HG02884 (cell line): ENCODE results near the gene TACR1.
"Not testable (repeated sequence)": the region's sequence is repeated elsewhere in the genome, so short reads cannot be mapped to it uniquely, and the experiment has no call there.

ENCODE experiments used
- ATAC-seq: cut with Tn5 transposase; IDR thresholded peaks from one replicate; pipeline ENCODE4 v1.9.1; 2021; ENCODE audit warnings: mild to moderate bottlenecking, moderate library complexity; ENCODE audit not compliant: unreplicated experiment

Gene TACR1

GRCh38 chr2:75195076-75195691 is 4.1 kb downstream of the TACR1 start:
- no peak for ATAC-seq

- ATAC-seq: no peak
These were observed 5.0 kb downstream of the TACR1 start for GRCh38 chr2:75194184-75194868.

- no peak for ATAC-seq
These were observed 6.8 kb downstream of the TACR1 start for GRCh38 chr2:75192496-75192895.

GRCh38 chr2:75190271-75190990 is 8.9 kb downstream of the TACR1 start:
- no peak for ATAC-seq

- no peak for ATAC-seq
These were observed 12.5 kb downstream of the TACR1 start for GRCh38 chr2:75186821-75187220.

- ATAC-seq: no peak
These were observed 16.7 kb downstream of the TACR1 start for GRCh38 chr2:75182606-75183005.

GRCh38 chr2:75180476-75180875 is 18.8 kb downstream of the TACR1 start:
- ATAC-seq: no peak

GRCh38 chr2:75177427-75177826 is 21.9 kb downstream of the TACR1 start:
- ATAC-seq: no peak

- no peak for ATAC-seq
These were observed 23.9 kb downstream of the TACR1 start for GRCh38 chr2:75175456-75175855.

GRCh38 chr2:75174981-75175380 is 24.3 kb downstream of the TACR1 start:
- no peak for ATAC-seq

- ATAC-seq: no peak
These were observed 24.8 kb downstream of the TACR1 start for GRCh38 chr2:75174519-75174918.

- no peak for ATAC-seq
These were observed 25.6 kb downstream of the TACR1 start for GRCh38 chr2:75173740-75174139.

GRCh38 chr2:75171423-75171822 is 27.9 kb downstream of the TACR1 start:
- not testable (repeated sequence) for ATAC-seq

- no peak for ATAC-seq
These were observed 28.4 kb downstream of the TACR1 start for GRCh38 chr2:75170889-75171288.

- no peak for ATAC-seq
These were observed 31.1 kb downstream of the TACR1 start for GRCh38 chr2:75168186-75168585.

- ATAC-seq: no peak
These were observed 32.8 kb downstream of the TACR1 start for GRCh38 chr2:75166491-75166890.

- ATAC-seq: no peak
These were observed 36.4 kb downstream of the TACR1 start for GRCh38 chr2:75162897-75163296.

- ATAC-seq: no peak
These were observed 37.1 kb downstream of the TACR1 start for GRCh38 chr2:75162259-75162658.

GRCh38 chr2:75157435-75157834 is 41.9 kb downstream of the TACR1 start:
- no peak for ATAC-seq

GRCh38 chr2:75155115-75155514 is 44.2 kb downstream of the TACR1 start:
- no peak for ATAC-seq

- ATAC-seq: no peak
These were observed 46.1 kb downstream of the TACR1 start for GRCh38 chr2:75153221-75153620.

GRCh38 chr2:75152243-75152642 is 47.1 kb downstream of the TACR1 start:
- not testable (repeated sequence) for ATAC-seq
